Measurements from ENCODE around the gene AMOTL1. TPM values are rescaled to one million over a fixed set of nuclear protein-coding genes. Genes with fewer than 3 reads are reported as not detected.
"Not testable (repeated sequence)": the region's sequence is repeated elsewhere in the genome, so short reads cannot be mapped to it uniquely, and the experiment has no call there.

Gene AMOTL1
- total RNA-seq, 1 donor from 2014 or later: 38.1 TPM

DNA sequence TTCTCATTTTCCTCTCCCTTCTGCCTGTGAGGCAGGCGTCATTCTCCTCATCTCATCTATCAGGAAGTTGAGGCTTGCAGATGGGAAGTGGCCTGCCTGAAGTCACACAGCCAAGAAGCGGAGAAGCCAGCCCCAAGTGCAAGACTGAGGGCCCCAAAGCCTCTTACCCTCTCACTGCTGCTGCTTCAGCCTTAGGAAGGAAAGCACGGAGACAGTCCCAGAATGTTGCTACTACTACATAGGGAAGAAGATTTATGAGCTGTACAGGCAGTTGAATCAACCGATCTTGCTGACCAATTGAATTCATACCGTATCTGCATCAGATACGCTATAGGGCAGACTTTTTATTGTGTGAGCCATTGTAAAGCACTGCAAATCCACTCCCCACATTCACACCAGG is 116.2 kb downstream of the AMOTL1 start:
- no peak for DNase-seq

DNA sequence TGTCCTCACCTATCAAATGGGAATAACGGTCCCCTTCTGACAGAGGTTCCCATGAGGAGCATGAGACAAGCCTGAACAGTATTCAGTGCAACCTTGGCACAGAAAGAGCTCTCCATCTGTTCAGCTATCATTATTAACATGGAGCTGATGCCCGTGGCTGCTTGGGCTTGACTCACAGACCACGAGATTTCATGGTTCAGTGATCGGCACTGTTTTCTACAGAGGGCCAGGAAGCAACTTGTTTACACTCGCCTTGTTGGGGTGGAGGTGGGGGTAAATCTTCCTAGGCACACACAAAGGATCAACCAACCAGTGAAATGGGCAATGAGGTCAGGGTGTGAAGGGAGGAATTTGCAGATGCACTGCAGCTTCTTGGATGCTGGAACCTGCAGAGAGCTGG is 117.0 kb downstream of the AMOTL1 start:
- no peak for DNase-seq

GRCh38 chr11:94885581-94885980 is 117.4 kb downstream of the AMOTL1 start:
- no peak for DNase-seq

DNA sequence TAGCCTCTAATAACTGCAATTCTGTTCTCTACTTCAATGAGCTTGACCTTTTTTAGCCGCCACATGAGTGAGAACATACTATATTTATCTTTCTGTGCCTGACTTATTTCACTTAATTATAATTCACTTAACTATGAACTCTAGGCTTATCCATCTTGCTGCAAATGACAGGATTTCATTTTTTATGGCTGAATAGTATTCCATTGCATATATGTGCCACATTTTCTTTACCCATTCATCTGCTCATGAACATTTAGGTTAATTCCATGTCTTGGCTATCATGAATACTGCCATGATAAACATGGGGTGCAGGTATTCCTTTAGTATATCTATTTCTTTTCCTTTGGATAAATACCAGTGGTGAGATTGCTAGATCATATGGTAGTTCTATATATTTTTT is 120.0 kb downstream of the AMOTL1 start:
- no peak for DNase-seq

GRCh38 chr11:94895451-94895850 is 127.3 kb downstream of the AMOTL1 start:
- peak; percentile 47 for DNase-seq

- peak; percentile 55 for DNase-seq
These were observed 127.8 kb downstream of the AMOTL1 start for GRCh38 chr11:94895971-94896370.

DNA sequence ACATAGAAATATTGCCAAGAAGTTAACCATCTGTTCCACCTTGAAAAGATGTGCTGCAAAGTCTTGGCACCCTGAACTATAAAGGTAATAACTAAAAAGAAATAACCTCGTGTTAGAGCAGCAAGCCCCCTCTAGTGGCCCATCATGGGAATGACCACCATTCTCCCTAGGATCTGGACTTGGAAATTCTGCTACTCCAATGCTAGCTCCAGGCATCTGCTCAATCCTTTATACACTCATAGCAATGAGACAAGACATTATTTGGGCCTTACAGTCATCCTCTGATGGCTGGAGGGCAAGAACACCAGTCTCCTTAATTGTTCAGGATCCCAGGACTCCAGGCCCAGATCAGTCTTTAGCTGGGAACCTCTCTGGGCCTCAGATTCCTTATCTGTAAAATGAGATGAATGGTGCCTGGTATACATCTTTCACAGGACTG is 129.2 kb downstream of the AMOTL1 start:
- peak; percentile 78 for DNase-seq

DNA sequence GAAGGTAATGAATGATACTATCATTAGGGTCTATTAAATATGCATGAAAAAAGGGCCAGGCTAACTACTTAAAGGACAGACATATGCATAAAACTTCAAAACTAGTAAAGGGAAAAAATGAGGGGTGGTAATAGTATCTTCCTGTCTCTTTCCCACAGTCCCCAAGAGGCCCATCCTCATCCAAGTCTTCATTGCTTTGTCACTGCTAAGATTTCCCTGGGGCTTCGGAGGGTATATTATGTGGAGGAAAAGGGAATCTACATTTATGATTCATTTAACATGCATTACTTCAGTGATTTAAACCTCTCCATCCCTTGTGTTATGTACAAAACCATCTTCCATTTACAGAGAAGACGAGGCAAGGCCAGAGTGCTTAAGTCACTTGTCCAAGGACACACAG is 139.1 kb downstream of the AMOTL1 start:
- no peak for DNase-seq

DNA sequence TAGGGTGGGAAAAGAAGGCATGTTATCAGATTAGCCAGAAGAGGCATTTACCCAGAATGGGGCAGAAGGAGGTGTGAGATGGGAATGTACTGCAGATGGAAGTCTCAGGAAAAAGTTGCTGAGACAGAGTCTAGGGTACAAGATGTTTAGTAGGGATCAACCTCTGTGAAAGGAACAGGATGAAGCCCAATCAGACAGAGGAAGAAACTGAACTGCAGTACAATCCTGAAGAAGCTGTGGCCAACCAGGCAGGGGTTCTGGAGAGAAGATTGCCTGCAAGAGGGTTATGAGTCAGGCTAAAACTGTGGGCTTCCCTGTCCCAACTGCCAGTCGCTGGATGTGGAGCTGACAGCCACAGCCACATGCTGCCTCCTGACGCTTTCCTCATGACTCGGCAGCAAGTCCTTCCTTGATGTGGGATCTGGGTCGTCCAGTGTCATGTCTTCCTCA is 141.2 kb downstream of the AMOTL1 start:
- no peak for DNase-seq

DNA sequence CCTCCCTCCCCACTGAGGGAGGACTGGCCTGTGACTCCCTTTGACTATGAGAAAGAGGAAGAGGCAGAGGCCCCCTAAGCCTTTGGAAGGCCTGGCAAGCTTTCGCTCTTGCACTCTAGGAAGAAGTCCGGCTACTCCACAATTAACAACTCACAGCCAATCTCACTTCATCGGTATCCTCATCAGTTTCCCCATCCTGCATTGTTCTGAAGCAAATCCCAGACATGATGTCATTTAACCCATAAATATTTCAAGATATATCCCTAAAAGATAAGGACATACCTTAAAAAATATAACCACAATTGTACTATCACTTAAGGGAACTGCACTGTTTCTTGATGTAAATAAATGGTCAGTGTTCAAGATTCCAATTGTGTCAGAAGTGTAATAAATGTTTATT is 142.1 kb downstream of the AMOTL1 start:
- DNase-seq: no peak

GRCh38 chr11:94910779-94911178 is 142.6 kb downstream of the AMOTL1 start:
- no peak for DNase-seq

DNA sequence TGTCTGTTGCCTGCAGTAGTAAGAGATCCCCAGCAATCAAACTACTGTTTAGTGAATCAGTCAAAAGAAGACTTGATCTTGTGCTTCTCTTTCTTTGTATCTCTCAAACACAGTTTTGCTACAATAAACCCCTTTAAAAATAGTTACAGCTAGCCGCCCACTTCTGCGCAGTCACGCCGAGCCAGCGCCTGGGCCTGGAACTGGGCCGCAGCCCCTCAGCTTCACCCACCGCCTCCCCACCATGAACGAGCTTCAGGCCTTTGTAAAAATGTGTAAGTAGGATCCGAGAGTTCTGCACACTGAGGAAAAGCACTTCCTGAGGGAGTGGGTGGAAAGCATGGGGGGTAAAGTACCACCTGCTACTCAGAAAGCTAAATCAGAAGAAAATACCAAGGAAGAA is 144.7 kb downstream of the AMOTL1 start:
- DNase-seq: no peak

- not testable (repeated sequence) for DNase-seq
These were observed 145.7 kb downstream of the AMOTL1 start for GRCh38 chr11:94913718-94914394.

DNA sequence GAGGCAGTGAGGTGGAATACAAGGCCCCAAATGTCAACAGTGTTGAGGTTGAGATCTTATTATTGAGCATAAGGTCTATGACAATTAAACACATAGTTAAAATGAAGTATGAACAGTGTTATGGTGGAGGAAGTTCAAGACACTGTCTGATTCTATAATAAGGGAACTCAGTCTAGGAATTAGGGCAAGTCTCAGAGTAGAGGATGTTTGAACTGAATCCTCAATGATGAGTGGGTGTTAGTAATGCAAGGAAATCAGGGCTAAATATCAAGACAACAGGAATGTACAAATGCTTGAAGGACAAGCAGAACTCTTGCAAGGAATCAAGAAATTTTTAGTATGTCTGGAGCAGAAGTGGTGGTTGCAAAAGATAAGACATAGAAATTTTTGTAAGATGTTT is 152.2 kb downstream of the AMOTL1 start:
- no peak for DNase-seq

DNA sequence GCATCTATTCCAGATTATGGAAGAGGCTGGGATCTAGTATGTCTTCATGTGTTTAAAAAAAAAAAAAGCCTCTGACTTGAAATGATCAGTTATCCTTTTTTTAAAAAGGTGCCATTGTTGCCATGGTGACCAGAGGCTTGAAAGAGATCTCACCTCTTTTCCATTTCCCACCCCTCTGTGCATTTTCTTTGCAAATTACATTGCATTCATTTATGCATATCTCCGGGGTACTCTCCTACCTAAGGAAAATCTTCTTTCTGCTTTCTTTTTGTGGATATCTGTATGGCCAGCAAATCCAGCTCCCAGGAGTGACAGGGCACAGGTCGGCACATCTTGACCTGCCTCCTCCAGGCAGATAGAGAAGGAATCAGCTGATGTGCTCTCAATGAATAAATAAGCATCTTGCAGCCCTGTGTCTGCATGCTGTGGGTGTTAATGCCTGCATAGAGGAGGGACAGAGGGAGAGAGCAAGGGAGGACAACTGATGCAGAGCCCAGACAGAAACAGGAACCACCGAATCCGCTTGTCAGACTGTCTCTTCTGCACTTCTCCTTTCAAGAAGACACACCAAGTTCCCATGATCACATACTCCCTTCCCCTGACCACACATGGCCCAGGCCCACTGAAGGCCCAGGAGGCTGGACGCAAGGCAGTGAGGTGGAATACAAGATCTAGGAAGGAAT is 154.3 kb downstream of the AMOTL1 start:
- DNase-seq: no peak

DNA sequence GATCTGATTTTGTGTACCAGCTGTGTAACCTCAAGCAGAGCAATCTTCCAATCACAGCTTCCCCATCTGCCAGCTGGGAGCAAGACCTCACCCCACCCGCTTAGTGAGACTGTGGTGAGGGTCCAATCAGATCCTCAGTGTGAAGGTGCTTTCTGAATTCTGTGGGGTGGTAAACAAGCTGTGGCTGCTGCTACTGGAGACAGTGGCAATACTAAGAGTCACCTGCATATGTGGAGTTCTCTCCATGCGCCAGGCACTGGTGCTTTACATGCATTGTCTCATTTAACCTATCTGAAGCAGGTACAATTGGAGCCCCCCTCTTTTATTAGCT is 154.8 kb downstream of the AMOTL1 start:
- DNase-seq: no peak

- no peak for DNase-seq
These were observed 156.0 kb downstream of the AMOTL1 start for GRCh38 chr11:94924171-94924572.

- peak; percentile 17 for DNase-seq
These were observed 156.5 kb downstream of the AMOTL1 start for GRCh38 chr11:94924612-94925011.

GRCh38 chr11:94925422-94926270 is 157.5 kb downstream of the AMOTL1 start:
- DNase-seq: peak; percentile 29

- no peak for DNase-seq
These were observed 158.1 kb downstream of the AMOTL1 start for GRCh38 chr11:94926271-94926625.

Measured in dermis blood vessel endothelial cell (primary cell).